HEK293 (cell line): Measurements from ENCODE around the gene PSMG1.
A peak's percentile ranks its signal among the peaks of the same experiment; 100 is the strongest.

ENCODE experiments used
- ATF2 ChIP-seq: fragments of 450-650 bp; formaldehyde crosslinking; IDR thresholded peaks from 2 replicates; pipeline ENCODE4 v1.5.1; 2016; ENCODE audit warnings: missing biosample characterization, missing genetic modification characterization, low read depth
- BCL6B ChIP-seq: fragments of 450-650 bp; formaldehyde crosslinking; IDR thresholded peaks from 2 replicates; pipeline ENCODE4 v1.5.1; 2017; ENCODE audit warnings: missing biosample characterization, missing genetic modification characterization
- GLIS2 ChIP-seq: fragments of 450-650 bp; formaldehyde crosslinking; IDR thresholded peaks from 2 replicates; pipeline ENCODE4 v1.5.1; 2016; ENCODE audit warnings: missing biosample characterization, missing genetic modification characterization
- HOXD13 ChIP-seq: sonication (generic); formaldehyde crosslinking; IDR thresholded peaks from 2 replicates; pipeline ENCODE4 v1.8.0; 2022; ENCODE audit warnings: missing genetic modification reagents, borderline replicate concordance
- IKZF3 ChIP-seq: fragments of 450-650 bp; IDR thresholded peaks from 2 replicates; pipeline ENCODE4 v1.5.0; 2018; ENCODE audit warnings: missing biosample characterization, mild to moderate bottlenecking, missing genetic modification characterization, moderate library complexity
- OSR2 ChIP-seq: fragments of 450-650 bp; formaldehyde crosslinking; IDR thresholded peaks from 2 replicates; pipeline ENCODE4 v1.5.1; 2016; ENCODE audit warnings: missing biosample characterization, missing genetic modification characterization
- PRDM6 ChIP-seq: fragments of 450-650 bp; formaldehyde crosslinking; IDR thresholded peaks from 2 replicates; pipeline ENCODE4 v1.5.1; 2017; ENCODE audit warnings: missing biosample characterization, missing genetic modification characterization
- SCRT1 ChIP-seq: fragments of 450-650 bp; formaldehyde crosslinking; IDR thresholded peaks from 2 replicates; pipeline ENCODE4 v1.5.1; 2016; ENCODE audit warnings: missing biosample characterization, missing genetic modification characterization, borderline replicate concordance
- WT1 ChIP-seq: fragments of 450-650 bp; formaldehyde crosslinking; IDR thresholded peaks from 2 replicates; pipeline ENCODE4 v1.5.1; 2016; ENCODE audit warnings: missing biosample characterization, missing genetic modification characterization
- ZEB2 ChIP-seq: fragments of 450-650 bp; formaldehyde crosslinking; IDR thresholded peaks from 2 replicates; pipeline ENCODE4 v1.5.1; 2016; ENCODE audit warnings: missing biosample characterization, missing genetic modification characterization
- ZIC2 ChIP-seq: fragments of 450-650 bp; formaldehyde crosslinking; IDR thresholded peaks from 2 replicates; pipeline ENCODE4 v1.5.1; 2016; ENCODE audit warnings: missing biosample characterization, missing genetic modification characterization
- ZNF10 ChIP-seq: fragments of 450-650 bp; formaldehyde crosslinking; IDR thresholded peaks from 2 replicates; pipeline ENCODE4 v1.5.1; 2017; ENCODE audit warnings: missing biosample characterization, missing genetic modification characterization
- ZNF133 ChIP-seq: fragments of 450-650 bp; formaldehyde crosslinking; IDR thresholded peaks from 2 replicates; pipeline ENCODE4 v1.5.1; 2016; ENCODE audit warnings: missing biosample characterization, missing genetic modification characterization
- ZNF140 ChIP-seq: fragments of 450-650 bp; formaldehyde crosslinking; IDR thresholded peaks from 2 replicates; pipeline ENCODE4 v1.5.1; 2016; ENCODE audit warnings: missing biosample characterization, missing genetic modification characterization
- ZNF148 ChIP-seq: fragments of 450-650 bp; formaldehyde crosslinking; IDR thresholded peaks from 2 replicates; pipeline ENCODE4 v1.5.0; 2017; ENCODE audit warnings: missing biosample characterization, missing genetic modification characterization, borderline replicate concordance
- ZNF169 ChIP-seq: fragments of 450-650 bp; formaldehyde crosslinking; IDR thresholded peaks from 2 replicates; pipeline ENCODE4 v1.5.1; 2016; ENCODE audit warnings: missing biosample characterization, missing genetic modification characterization
- ZNF221 ChIP-seq: fragments of 450-650 bp; formaldehyde crosslinking; IDR thresholded peaks from 2 replicates; pipeline ENCODE4 v1.5.1; 2017; ENCODE audit warnings: missing biosample characterization, missing genetic modification characterization, borderline replicate concordance
- ZNF23 ChIP-seq: fragments of 450-650 bp; formaldehyde crosslinking; IDR thresholded peaks from 2 replicates; pipeline ENCODE4 v1.5.1; 2016; ENCODE audit warnings: missing biosample characterization, missing genetic modification characterization, borderline replicate concordance
- ZNF280D ChIP-seq: fragments of 450-650 bp; formaldehyde crosslinking; IDR thresholded peaks from 2 replicates; pipeline ENCODE4 v1.5.1; 2016; ENCODE audit warnings: missing biosample characterization, missing genetic modification characterization
- ZNF362 ChIP-seq: fragments of 450-650 bp; formaldehyde crosslinking; IDR thresholded peaks from 2 replicates; pipeline ENCODE4 v1.5.1; 2016; ENCODE audit warnings: missing biosample characterization, missing genetic modification characterization
- ZNF416 ChIP-seq: fragments of 450-650 bp; formaldehyde crosslinking; IDR thresholded peaks from 2 replicates; pipeline ENCODE4 v1.5.1; 2016; ENCODE audit warnings: missing biosample characterization, missing genetic modification characterization
- ZNF530 ChIP-seq: fragments of 450-650 bp; formaldehyde crosslinking; IDR thresholded peaks from 2 replicates; pipeline ENCODE4 v1.5.1; 2016; ENCODE audit warnings: low read depth, missing biosample characterization, missing genetic modification characterization
- ZNF585B ChIP-seq: fragments of 450-650 bp; formaldehyde crosslinking; IDR thresholded peaks from 2 replicates; pipeline ENCODE4 v1.5.1; 2016; ENCODE audit warnings: missing biosample characterization, missing genetic modification characterization
- ZNF664 ChIP-seq: fragments of 450-650 bp; formaldehyde crosslinking; IDR thresholded peaks from 2 replicates; pipeline ENCODE4 v1.5.1; 2016; ENCODE audit warnings: missing biosample characterization, missing genetic modification characterization
- ZNF76 ChIP-seq: fragments of 450-650 bp; formaldehyde crosslinking; IDR thresholded peaks from 2 replicates; pipeline ENCODE4; 2016; ENCODE audit warnings: low read depth, missing biosample characterization, missing genetic modification characterization, borderline replicate concordance
- ZNF776 ChIP-seq: fragments of 450-650 bp; formaldehyde crosslinking; IDR thresholded peaks from 2 replicates; pipeline ENCODE4 v1.5.0; 2017; ENCODE audit warnings: missing biosample characterization, missing genetic modification characterization, borderline replicate concordance
- ZNF791 ChIP-seq: fragments of 450-650 bp; formaldehyde crosslinking; IDR thresholded peaks from 2 replicates; pipeline ENCODE4 v1.5.1; 2016; ENCODE audit warnings: missing biosample characterization, missing genetic modification characterization

PSMG1 gene

GRCh38 chr21:39184050-39184980, 1.1 kb upstream of the PSMG1 start (continued):
- no peak for TF ChIP-seq ATF2 (tag by site-specific recombination)
- peak; percentile 58 for TF ChIP-seq IKZF3 (tag by site-specific recombination)
- TF ChIP-seq HOXD13 (CRISPR knock-in tag) = no peak
- no peak for TF ChIP-seq ZNF148 (tag by site-specific recombination)
- TF ChIP-seq SCRT1 = no peak
- TF ChIP-seq ZNF23 (tag by site-specific recombination) = no peak
- peak; percentile 91 for TF ChIP-seq OSR2 (tag by site-specific recombination)
- no peak for TF ChIP-seq ZNF530 (tag by site-specific recombination)
- TF ChIP-seq ZNF76 (tag by site-specific recombination) = no peak
- no peak for TF ChIP-seq ZNF10 (tag by site-specific recombination)
- TF ChIP-seq ZNF133 (tag by site-specific recombination) = no peak
- TF ChIP-seq ZNF664 (tag by site-specific recombination) = peak; percentile 83
- TF ChIP-seq ZNF362 (tag by site-specific recombination) = peak; percentile 50; the same call in 1 of the 2 replicates
- no peak for TF ChIP-seq GLIS2 (tag by site-specific recombination)
- peak; percentile 88 for TF ChIP-seq PRDM6 (tag by site-specific recombination)
- no peak for TF ChIP-seq ZIC2 (tag by site-specific recombination)
- TF ChIP-seq ZEB2 (tag by site-specific recombination) = no peak
- TF ChIP-seq ZNF140 (tag by site-specific recombination) = no peak
- TF ChIP-seq ZNF280D (tag by site-specific recombination) = no peak
- TF ChIP-seq ZNF169 (tag by site-specific recombination) = no peak
- TF ChIP-seq ZNF416 (tag by site-specific recombination) = no peak
- no peak for TF ChIP-seq BCL6B (tag by site-specific recombination)
- peak; percentile 68; the same call in 1 of the 2 replicates for TF ChIP-seq WT1 (tag by site-specific recombination)
- TF ChIP-seq ZNF791 (tag by site-specific recombination) = no peak
- no peak for TF ChIP-seq ZNF776 (tag by site-specific recombination)
- TF ChIP-seq ZNF221 (tag by site-specific recombination) = no peak
- TF ChIP-seq ZNF585B = no peak
